Measurements from ENCODE around the gene RYR1. TPM values are rescaled to one million over a fixed set of nuclear protein-coding genes. Genes with fewer than 3 reads are reported as not detected.

Gene RYR1
- total and polyA plus RNA-seq, 2 experiments from 2014 or later: under 0.01 TPM; not detected in 1

DNA sequence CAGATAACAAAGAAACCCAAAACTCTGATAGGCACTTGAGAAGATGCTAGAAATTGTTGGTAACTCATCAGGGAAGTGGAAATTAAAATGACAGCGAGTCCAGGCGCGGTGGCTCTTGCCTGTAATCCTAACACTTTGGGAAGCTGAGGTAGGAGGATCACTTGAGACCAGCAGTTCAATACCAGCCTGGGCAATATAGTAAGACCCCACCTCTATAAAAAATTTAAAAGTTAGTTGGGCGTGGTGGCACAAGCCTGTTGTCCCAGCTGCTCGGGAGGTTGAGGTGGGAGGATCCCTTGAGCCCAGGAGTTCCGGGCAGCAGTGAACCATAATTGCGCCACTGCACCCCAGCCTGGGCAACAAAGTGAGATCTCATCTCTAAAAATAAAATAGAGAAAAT, 2.6 kb upstream of the RYR1 start:
- H3F3A ChIP-seq (ENCODE audit: insufficient read depth): no peaks in the 10 kb centered on the region
- H3K79me2 ChIP-seq (ENCODE audit: insufficient read depth): no peaks in the 10 kb centered on the region
- no peak overlapping the region for H2AFZ ChIP-seq
- no peak overlapping the region for H3K9ac ChIP-seq
- H4K20me1 ChIP-seq (ENCODE audit: insufficient read depth): no peaks in the 10 kb centered on the region
- H3K27me3 ChIP-seq (replicated peaks; ENCODE audit: insufficient read depth): peaks cover 41% of the 10 kb centered on the region
- H3K27ac ChIP-seq: no peak overlapping the region
- in situ Hi-C loops (cut with MboI): no loop called here
- no peaks in the 10 kb centered on the region for H3K9me2 ChIP-seq (ENCODE audit: insufficient read depth)
- no peaks in the 10 kb centered on the region for H3K4me1 ChIP-seq (ENCODE audit: insufficient read depth)
- H3K4me2 ChIP-seq (ENCODE audit: unreplicated experiment): no peak overlapping the region
- TF ChIP-seq EZH2 (IDR thresholded peaks at IDR 0.05; ENCODE audit: insufficient read depth, poor library complexity, severe bottlenecking) (no peak), EZH2phosphoT487 (IDR thresholded peaks at IDR 0.05; ENCODE audit: insufficient read depth, low read depth) (no peak)
- H3K4me3 ChIP-seq: no peak overlapping the region
- no peaks in the 10 kb centered on the region for H3K9me3 ChIP-seq (ENCODE audit: low read depth)
- no peak for DNase-seq
- no peaks in the 10 kb centered on the region for H3K36me3 ChIP-seq (ENCODE audit: low read depth)
- WGBS, 2 experiments (ENCODE audit: low coverage in 1 of 2, low lambda C conversion rate in 2 of 2, missing lambda C conversion rate in 2 of 2): 62 to 68% methylated on average over 7 of the region's 7 CpGs

DNA sequence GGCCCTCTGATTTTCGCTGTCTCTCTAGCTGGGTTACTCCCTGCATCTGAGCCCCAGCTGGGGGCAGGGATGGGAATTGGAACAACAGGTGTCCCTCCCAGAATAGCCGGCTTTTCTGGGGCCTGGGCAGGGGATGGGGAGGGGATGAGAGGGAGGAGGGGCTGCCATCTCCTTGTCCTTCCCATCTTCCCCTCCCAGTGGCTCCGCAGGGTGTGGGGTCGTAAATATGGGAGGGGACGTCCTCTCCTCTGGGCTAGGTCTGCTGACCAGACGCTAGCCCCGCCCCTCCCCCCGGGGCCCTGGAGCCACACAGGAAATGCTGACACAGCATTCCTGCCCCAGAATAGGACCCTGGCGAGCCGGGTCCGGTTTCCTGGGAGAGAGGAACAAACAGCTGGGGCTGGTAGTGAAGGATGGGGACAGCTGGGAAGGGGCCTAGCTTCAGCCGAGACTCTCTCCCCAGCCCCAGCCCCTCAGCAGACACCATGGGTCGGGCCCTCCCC, 1.1 kb downstream of the RYR1 start:
- no peaks in the 10 kb centered on the region for H3K36me3 ChIP-seq (ENCODE audit: low read depth)
- H3K27me3 ChIP-seq (replicated peaks; ENCODE audit: insufficient read depth): peaks cover 33% of the 10 kb centered on the region
- H3K4me1 ChIP-seq (ENCODE audit: insufficient read depth): no peaks in the 10 kb centered on the region
- H4K20me1 ChIP-seq (ENCODE audit: insufficient read depth): no peaks in the 10 kb centered on the region
- H3K9ac ChIP-seq: no peak overlapping the region
- no peaks in the 10 kb centered on the region for H3K9me2 ChIP-seq (ENCODE audit: insufficient read depth)
- no peaks in the 10 kb centered on the region for H3F3A ChIP-seq (ENCODE audit: insufficient read depth)
- DNase-seq: no peak
- WGBS, 2 experiments (ENCODE audit: low coverage in 1 of 2, low lambda C conversion rate in 2 of 2, missing lambda C conversion rate in 2 of 2): 10 to 13% methylated on average over 6 to 13 of the region's 13 CpGs
- H3K27ac ChIP-seq: no peak overlapping the region
- in situ Hi-C loops (cut with MboI): no loop called here
- H3K4me2 ChIP-seq (ENCODE audit: unreplicated experiment): no peak overlapping the region
- H3K79me2 ChIP-seq (ENCODE audit: insufficient read depth): no peaks in the 10 kb centered on the region
- H3K4me3 ChIP-seq: no peak overlapping the region
- no peak for TF ChIP-seq EZH2phosphoT487 (IDR thresholded peaks at IDR 0.05; ENCODE audit: insufficient read depth, low read depth)
- TF ChIP-seq EZH2 (IDR thresholded peaks at IDR 0.05; ENCODE audit: insufficient read depth, poor library complexity, severe bottlenecking): no peak
- H3K9me3 ChIP-seq (ENCODE audit: low read depth): no peaks in the 10 kb centered on the region
- H2AFZ ChIP-seq: no peak overlapping the region

DNA sequence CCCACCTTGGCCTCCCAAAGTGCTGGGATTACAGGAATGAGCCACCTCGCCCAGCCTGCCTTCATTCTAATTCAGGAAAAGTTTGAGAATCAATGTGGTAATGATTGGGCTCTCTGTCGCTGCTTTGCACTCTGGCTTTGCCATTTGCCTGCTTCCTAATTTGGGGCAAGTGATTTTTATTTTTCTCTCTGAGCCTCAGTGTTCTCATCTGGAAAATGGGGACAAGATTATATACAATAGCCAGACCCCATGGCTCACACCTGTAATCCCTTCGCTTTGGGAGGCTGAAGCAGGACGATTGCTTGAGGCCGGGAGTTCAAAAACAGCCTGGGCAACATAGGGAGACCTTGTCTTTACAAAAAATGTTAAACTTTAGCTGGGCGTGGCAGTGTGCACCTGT, 3.8 kb downstream of the RYR1 start:
- H3K79me2 ChIP-seq (ENCODE audit: insufficient read depth): no peaks in the 10 kb centered on the region
- H3K9ac ChIP-seq: no peak overlapping the region
- H3F3A ChIP-seq (ENCODE audit: insufficient read depth): no peaks in the 10 kb centered on the region
- H2AFZ ChIP-seq: no peak overlapping the region
- H3K9me2 ChIP-seq (ENCODE audit: insufficient read depth): no peaks in the 10 kb centered on the region
- WGBS, 2 experiments (ENCODE audit: low coverage in 1 of 2, low lambda C conversion rate in 2 of 2, missing lambda C conversion rate in 2 of 2): 65 to 66% methylated on average over 6 of the region's 6 CpGs
- H3K27ac ChIP-seq: no peak overlapping the region
- no peaks in the 10 kb centered on the region for H3K36me3 ChIP-seq (ENCODE audit: low read depth)
- no peaks in the 10 kb centered on the region for H4K20me1 ChIP-seq (ENCODE audit: insufficient read depth)
- no peak overlapping the region for H3K4me3 ChIP-seq
- no peak for DNase-seq
- no peak overlapping the region for H3K4me2 ChIP-seq (ENCODE audit: unreplicated experiment)
- TF ChIP-seq EZH2phosphoT487 (IDR thresholded peaks at IDR 0.05; ENCODE audit: insufficient read depth, low read depth) (no peak), EZH2 (IDR thresholded peaks at IDR 0.05; ENCODE audit: insufficient read depth, poor library complexity, severe bottlenecking) (no peak)
- peaks cover 15% of the 10 kb centered on the region; the same call in 1 of the 2 replicates for H3K27me3 ChIP-seq (replicated peaks; ENCODE audit: insufficient read depth)
- in situ Hi-C loops (cut with MboI): no loop called here
- no peaks in the 10 kb centered on the region for H3K4me1 ChIP-seq (ENCODE audit: insufficient read depth)
- no peaks in the 10 kb centered on the region for H3K9me3 ChIP-seq (ENCODE audit: low read depth)

DNA sequence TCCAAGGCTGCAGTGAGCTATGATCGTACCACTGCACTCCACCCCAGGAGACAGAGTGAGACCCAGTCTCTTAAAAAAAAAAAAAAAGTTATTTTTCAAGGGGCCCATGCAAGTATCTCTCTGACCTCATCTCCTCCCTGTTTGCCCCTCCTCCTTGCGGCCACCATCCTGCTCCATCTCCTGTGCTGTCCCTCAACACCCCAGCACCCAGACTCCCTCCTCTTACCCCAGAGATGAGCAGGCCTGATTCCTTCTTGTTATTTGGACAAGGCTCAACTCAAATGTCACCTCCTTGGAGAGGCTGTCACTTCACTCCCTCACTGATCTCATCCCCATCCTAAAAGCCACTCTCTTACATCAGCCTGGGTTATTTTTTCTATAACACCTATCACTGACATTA, 4.4 kb downstream of the RYR1 start:
- 68 to 71% methylated on average over 2 of the region's 2 CpGs for WGBS, 2 experiments (ENCODE audit: low coverage in 1 of 2, low lambda C conversion rate in 2 of 2, missing lambda C conversion rate in 2 of 2)
- Histone ChIP-seq H3K4me1 (ENCODE audit: insufficient read depth) (no peaks in the 10 kb centered on the region), H3K4me2 (ENCODE audit: unreplicated experiment) (no peak overlapping the region), H3K36me3 (ENCODE audit: low read depth) (no peaks in the 10 kb centered on the region), H3K79me2 (ENCODE audit: insufficient read depth) (no peaks in the 10 kb centered on the region), H3K27ac (no peak overlapping the region), H3K27me3 (replicated peaks; ENCODE audit: insufficient read depth) (peaks cover 12% of the 10 kb centered on the region; the same call in 1 of the 2 replicates), H3K9ac (no peak overlapping the region), H3F3A (ENCODE audit: insufficient read depth) (no peaks in the 10 kb centered on the region), H4K20me1 (ENCODE audit: insufficient read depth) (no peaks in the 10 kb centered on the region), H3K9me2 (ENCODE audit: insufficient read depth) (no peaks in the 10 kb centered on the region), H3K9me3 (ENCODE audit: low read depth) (no peaks in the 10 kb centered on the region), H2AFZ (no peak overlapping the region), H3K4me3 (no peak overlapping the region)
- DNase-seq: no peak
- in situ Hi-C loops (cut with MboI): no loop called here
- TF ChIP-seq EZH2 (IDR thresholded peaks at IDR 0.05; ENCODE audit: insufficient read depth, poor library complexity, severe bottlenecking) (no peak), EZH2phosphoT487 (IDR thresholded peaks at IDR 0.05; ENCODE audit: insufficient read depth, low read depth) (no peak)

DNA sequence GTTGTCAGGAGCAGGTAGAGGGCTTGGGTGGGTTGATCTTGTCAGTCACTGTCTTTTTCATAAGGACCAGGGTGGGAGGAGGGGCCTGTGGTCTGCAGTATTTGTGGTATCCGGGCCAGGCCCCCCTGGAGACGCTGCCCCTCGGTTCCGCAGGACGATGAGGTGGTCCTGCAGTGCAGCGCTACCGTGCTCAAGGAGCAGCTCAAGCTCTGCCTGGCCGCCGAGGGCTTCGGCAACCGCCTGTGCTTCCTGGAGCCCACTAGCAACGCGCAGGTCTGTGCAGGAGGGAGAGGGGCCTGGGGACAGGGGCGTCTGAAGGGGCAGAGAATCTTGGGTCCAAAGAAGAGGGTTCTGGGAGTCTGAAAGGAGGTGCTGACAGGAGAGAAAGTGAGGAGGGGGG, 7.1 kb downstream of the RYR1 start:
- WGBS, 2 experiments (ENCODE audit: low coverage in 1 of 2, low lambda C conversion rate in 2 of 2, missing lambda C conversion rate in 2 of 2): 49 to 56% methylated on average over 12 to 14 of the region's 14 CpGs
- 0 out of 2 replicates have a peak, but pooled peaks cover 8% of the 10 kb centered on the region for H3K27me3 ChIP-seq (replicated peaks; ENCODE audit: insufficient read depth)
- H3F3A ChIP-seq (ENCODE audit: insufficient read depth): no peaks in the 10 kb centered on the region
- H3K4me3 ChIP-seq: no peak overlapping the region
- in situ Hi-C loops (cut with MboI): no loop called here
- no peak overlapping the region for H3K27ac ChIP-seq
- H3K9ac ChIP-seq: no peak overlapping the region
- no peaks in the 10 kb centered on the region for H3K9me2 ChIP-seq (ENCODE audit: insufficient read depth)
- no peaks in the 10 kb centered on the region for H3K36me3 ChIP-seq (ENCODE audit: low read depth)
- no peaks in the 10 kb centered on the region for H3K4me1 ChIP-seq (ENCODE audit: insufficient read depth)
- H2AFZ ChIP-seq: no peak overlapping the region
- no peak for DNase-seq
- TF ChIP-seq EZH2phosphoT487 (IDR thresholded peaks at IDR 0.05; ENCODE audit: insufficient read depth, low read depth): no peak
- no peak for TF ChIP-seq EZH2 (IDR thresholded peaks at IDR 0.05; ENCODE audit: insufficient read depth, poor library complexity, severe bottlenecking)
- no peaks in the 10 kb centered on the region for H3K9me3 ChIP-seq (ENCODE audit: low read depth)
- no peak overlapping the region for H3K4me2 ChIP-seq (ENCODE audit: unreplicated experiment)
- H3K79me2 ChIP-seq (ENCODE audit: insufficient read depth): no peaks in the 10 kb centered on the region
- H4K20me1 ChIP-seq (ENCODE audit: insufficient read depth): no peaks in the 10 kb centered on the region

All from GM23248 (cell line).